Stimulated activated CD4-positive, alpha-beta T cell treated with anti-CD3 and anti-CD28 coated beads, Interleukin-2, amount 100 ng/mL, for 4 hours (primary cell): ENCODE data around the gene MROH2A.
A peak's percentile ranks its signal among the peaks of the same experiment; 100 is the strongest.

ENCODE experiments used
- DNase-seq: peaks from one replicate; pipeline ENCODE4 v3.0.0-alpha.2; 2020; ENCODE audit warnings: low read depth

Gene MROH2A

GRCh38 chr2:233837694-233838229, 59.6 kb downstream of the MROH2A start:
- DNase-seq: no peak

GRCh38 chr2:233838251-233838650, 60.1 kb downstream of the MROH2A start:
- DNase-seq: no peak

- no peak for DNase-seq
These were observed 60.8 kb downstream of the MROH2A start for GRCh38 chr2:233838726-233839446.

GRCh38 chr2:233839447-233839820, 61.3 kb downstream of the MROH2A start:
- DNase-seq: no peak

- no peak for DNase-seq
These were observed 62.4 kb downstream of the MROH2A start for GRCh38 chr2:233840520-233840919.

- DNase-seq: no peak
These were observed 63.1 kb downstream of the MROH2A start for GRCh38 chr2:233841183-233841582.

- no peak for DNase-seq
These were observed 66.1 kb downstream of the MROH2A start for GRCh38 chr2:233844064-233844807.

- DNase-seq: no peak
These were observed 66.7 kb downstream of the MROH2A start for GRCh38 chr2:233844836-233845235.

- no peak for DNase-seq
These were observed 67.4 kb downstream of the MROH2A start for GRCh38 chr2:233845301-233846060.

GRCh38 chr2:233846387-233847247, 68.5 kb downstream of the MROH2A start:
- DNase-seq: no peak

- no peak for DNase-seq
These were observed 69.2 kb downstream of the MROH2A start for GRCh38 chr2:233847248-233847898.

- no peak for DNase-seq
These were observed 70.1 kb downstream of the MROH2A start for GRCh38 chr2:233848276-233848675.

GRCh38 chr2:233849607-233850271, 71.6 kb downstream of the MROH2A start:
- DNase-seq: no peak

GRCh38 chr2:233850745-233851144, 72.6 kb downstream of the MROH2A start:
- no peak for DNase-seq

- no peak for DNase-seq
These were observed 73.0 kb downstream of the MROH2A start for GRCh38 chr2:233851169-233851568.

- no peak for DNase-seq
These were observed 73.9 kb downstream of the MROH2A start for GRCh38 chr2:233852056-233852455.

GRCh38 chr2:233853353-233853752, 75.2 kb downstream of the MROH2A start:
- no peak for DNase-seq

- no peak for DNase-seq
These were observed 75.7 kb downstream of the MROH2A start for GRCh38 chr2:233853883-233854240.

GRCh38 chr2:233854241-233854981, 76.3 kb downstream of the MROH2A start, which contains the start of gene HJURP:
Gene HJURP (minus strand): TSS chr2:233854535. CDS start chr2:233854500, 35 bp downstream.
- DNase-seq: peak; percentile 78

- DNase-seq: no peak
These were observed 77.2 kb downstream of the MROH2A start for GRCh38 chr2:233855345-233855744.
